Measurements from ENCODE around the gene FBXO33.
"Not testable (repeated sequence)": the region's sequence is repeated elsewhere in the genome, so short reads cannot be mapped to it uniquely, and the experiment has no call there.

The FBXO33 gene

DNA sequence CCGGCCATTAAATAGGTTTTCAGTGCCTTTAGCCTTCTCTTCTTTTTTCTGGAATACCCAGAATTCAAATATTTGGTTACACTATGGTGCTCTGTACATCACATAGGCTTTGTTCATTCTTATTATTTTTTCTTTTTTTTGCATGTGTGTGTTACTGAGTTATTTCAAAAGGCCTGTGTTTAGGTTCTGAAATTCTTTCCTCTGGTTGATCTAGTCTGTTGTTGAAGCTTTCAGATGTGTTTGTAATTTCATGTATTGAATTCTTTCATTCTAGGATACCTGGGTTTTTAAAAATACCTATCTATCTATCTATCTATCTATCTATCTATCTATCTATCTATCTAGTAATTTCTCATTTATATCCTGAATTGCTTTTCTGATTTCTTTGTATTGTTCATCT lies 66.9 kb downstream of the FBXO33 start:
- Histone ChIP-seq H3K27me3 (ENCODE audit: insufficient read depth, low read length, poor library complexity, severe bottlenecking) (no peaks in the 10 kb centered on the region), H3K4me2 (ENCODE audit: low read depth, low read length, poor library complexity, severe bottlenecking) (no peak overlapping the region), H2AFZ (ENCODE audit: low read length) (no peak overlapping the region), H3K9me2 (replicated peaks; ENCODE audit: low read depth, low read length) (no peaks in the 10 kb centered on the region), H3K9ac (ENCODE audit: low read depth, low read length, poor library complexity, severe bottlenecking) (no peak overlapping the region), H4K20me1 (ENCODE audit: insufficient read depth, low read length, poor library complexity, severe bottlenecking) (no peaks in the 10 kb centered on the region), H3K9me3 (ENCODE audit: insufficient read depth, low read depth, low read length) (0 out of 2 replicates have a peak, but pooled peaks cover 6% of the 10 kb centered on the region), H3F3A (ENCODE audit: low read depth) (no peaks in the 10 kb centered on the region), H3K4me3 (ENCODE audit: low read length, poor library complexity, severe bottlenecking) (no peak overlapping the region), H3K4me1 (ENCODE audit: insufficient read depth, low read length, poor library complexity, severe bottlenecking) (no peaks in the 10 kb centered on the region), H3K36me3 (ENCODE audit: insufficient read depth, low read length) (peaks cover 4% of the 10 kb centered on the region; the same call in 1 of the 2 replicates), H3K79me2 (ENCODE audit: insufficient read depth, low read length) (no peaks in the 10 kb centered on the region)
- no peak for TF ChIP-seq CTCF (conservative IDR thresholded peaks at IDR 0.05; ENCODE audit: low read length)
- TF ChIP-seq EZH2phosphoT487 (IDR thresholded peaks at IDR 0.05; ENCODE audit: borderline replicate concordance): no peak

DNA sequence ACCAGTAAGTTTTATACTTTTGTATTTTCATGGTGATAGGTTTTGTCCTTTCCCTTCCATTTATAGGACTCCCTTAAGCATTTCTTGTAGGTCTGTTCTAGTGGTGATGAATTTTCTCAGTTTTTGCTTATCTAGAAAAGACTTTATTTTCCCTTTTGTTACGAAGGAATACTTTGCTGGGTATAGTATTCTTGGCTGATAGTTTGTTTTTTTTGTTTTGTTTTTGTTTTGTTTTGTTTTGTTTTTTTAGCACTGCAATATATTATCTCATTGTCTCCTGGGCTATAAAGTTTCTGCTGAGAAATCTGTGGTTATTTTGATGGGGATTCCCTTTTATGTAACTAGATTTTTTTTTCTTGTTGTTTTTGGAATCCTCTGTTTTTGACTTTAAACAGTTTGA lies 67.7 kb downstream of the FBXO33 start:
- Histone ChIP-seq H3K4me3 (ENCODE audit: low read length, poor library complexity, severe bottlenecking) (no peak overlapping the region), H3K79me2 (ENCODE audit: insufficient read depth, low read length) (no peaks in the 10 kb centered on the region), H3K27me3 (ENCODE audit: insufficient read depth, low read length, poor library complexity, severe bottlenecking) (no peaks in the 10 kb centered on the region), H3K4me1 (ENCODE audit: insufficient read depth, low read length, poor library complexity, severe bottlenecking) (no peaks in the 10 kb centered on the region), H3F3A (ENCODE audit: low read depth) (no peaks in the 10 kb centered on the region), H3K9me3 (ENCODE audit: insufficient read depth, low read depth, low read length) (0 out of 2 replicates have a peak, but pooled peaks cover 6% of the 10 kb centered on the region), H3K9me2 (replicated peaks; ENCODE audit: low read depth, low read length) (no peaks in the 10 kb centered on the region), H3K9ac (ENCODE audit: low read depth, low read length, poor library complexity, severe bottlenecking) (no peak overlapping the region), H3K36me3 (ENCODE audit: insufficient read depth, low read length) (peaks cover 6% of the 10 kb centered on the region; the same call in 1 of the 2 replicates), H2AFZ (ENCODE audit: low read length) (no peak overlapping the region), H4K20me1 (ENCODE audit: insufficient read depth, low read length, poor library complexity, severe bottlenecking) (no peaks in the 10 kb centered on the region), H3K4me2 (ENCODE audit: low read depth, low read length, poor library complexity, severe bottlenecking) (no peak overlapping the region)
- no peak for TF ChIP-seq EZH2phosphoT487 (IDR thresholded peaks at IDR 0.05; ENCODE audit: borderline replicate concordance)
- no peak for TF ChIP-seq CTCF (conservative IDR thresholded peaks at IDR 0.05; ENCODE audit: low read length)

- H3K79me2 ChIP-seq (ENCODE audit: insufficient read depth, low read length); H3K9ac ChIP-seq (ENCODE audit: low read depth, low read length, poor library complexity, severe bottlenecking); H3K27me3 ChIP-seq (ENCODE audit: insufficient read depth, low read length, poor library complexity, severe bottlenecking); H3K9me3 ChIP-seq (ENCODE audit: insufficient read depth, low read depth, low read length); H2AFZ ChIP-seq (ENCODE audit: low read length); H3K36me3 ChIP-seq (ENCODE audit: insufficient read depth, low read length); H3F3A ChIP-seq (ENCODE audit: low read depth); H3K9me2 ChIP-seq (replicated peaks; ENCODE audit: low read depth, low read length); H3K4me1 ChIP-seq (ENCODE audit: insufficient read depth, low read length, poor library complexity, severe bottlenecking); H4K20me1 ChIP-seq (ENCODE audit: insufficient read depth, low read length, poor library complexity, severe bottlenecking); H3K4me3 ChIP-seq (ENCODE audit: low read length, poor library complexity, severe bottlenecking); H3K4me2 ChIP-seq (ENCODE audit: low read depth, low read length, poor library complexity, severe bottlenecking): not testable (repeated sequence)
Observed at GRCh38 chr14:39361556-39361955, 70.7 kb downstream of the FBXO33 start.

- Histone ChIP-seq H3F3A (ENCODE audit: low read depth) (no peaks in the 10 kb centered on the region), H3K79me2 (ENCODE audit: insufficient read depth, low read length) (no peaks in the 10 kb centered on the region), H3K36me3 (ENCODE audit: insufficient read depth, low read length) (peaks cover 8% of the 10 kb centered on the region; the same call in 1 of the 2 replicates), H3K27me3 (ENCODE audit: insufficient read depth, low read length, poor library complexity, severe bottlenecking) (no peaks in the 10 kb centered on the region), H3K4me2 (ENCODE audit: low read depth, low read length, poor library complexity, severe bottlenecking) (no peak overlapping the region), H3K4me1 (ENCODE audit: insufficient read depth, low read length, poor library complexity, severe bottlenecking) (no peaks in the 10 kb centered on the region), H3K9ac (ENCODE audit: low read depth, low read length, poor library complexity, severe bottlenecking) (no peak overlapping the region), H4K20me1 (ENCODE audit: insufficient read depth, low read length, poor library complexity, severe bottlenecking) (no peaks in the 10 kb centered on the region), H2AFZ (ENCODE audit: low read length) (no peak overlapping the region), H3K9me2 (replicated peaks; ENCODE audit: low read depth, low read length) (no peaks in the 10 kb centered on the region), H3K4me3 (ENCODE audit: low read length, poor library complexity, severe bottlenecking) (no peak overlapping the region), H3K9me3 (ENCODE audit: insufficient read depth, low read depth, low read length) (0 out of 2 replicates have a peak, but pooled peaks cover 6% of the 10 kb centered on the region)
- TF ChIP-seq EZH2phosphoT487 (IDR thresholded peaks at IDR 0.05; ENCODE audit: borderline replicate concordance): no peak
- TF ChIP-seq CTCF (conservative IDR thresholded peaks at IDR 0.05; ENCODE audit: low read length): no peak
Observed at GRCh38 chr14:39360316-39360715, 71.9 kb downstream of the FBXO33 start.

DNA sequence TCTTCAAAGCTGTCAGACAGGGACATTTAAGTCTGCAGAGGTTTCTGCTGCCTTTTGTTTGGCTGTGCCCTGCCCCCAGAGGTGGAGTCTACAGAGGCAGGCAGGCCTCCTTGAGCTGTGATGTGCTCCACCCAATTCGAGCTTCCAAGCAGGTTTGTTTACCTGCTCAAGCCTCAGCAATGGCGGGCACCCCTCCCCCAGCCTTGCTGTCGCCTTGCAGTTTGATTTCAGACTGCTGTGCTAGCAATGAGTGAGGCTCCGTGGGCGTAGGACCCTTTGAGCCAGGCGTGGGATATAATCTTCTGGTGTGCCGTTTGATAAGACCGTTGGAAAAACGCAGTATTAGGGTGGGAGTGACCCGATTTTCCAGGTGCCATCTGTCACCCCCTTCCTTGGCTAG lies 73.2 kb downstream of the FBXO33 start:
- H3F3A ChIP-seq (ENCODE audit: low read depth); H3K36me3 ChIP-seq (ENCODE audit: insufficient read depth, low read length); H3K4me1 ChIP-seq (ENCODE audit: insufficient read depth, low read length, poor library complexity, severe bottlenecking); H3K4me2 ChIP-seq (ENCODE audit: low read depth, low read length, poor library complexity, severe bottlenecking); H2AFZ ChIP-seq (ENCODE audit: low read length); H4K20me1 ChIP-seq (ENCODE audit: insufficient read depth, low read length, poor library complexity, severe bottlenecking); H3K9ac ChIP-seq (ENCODE audit: low read depth, low read length, poor library complexity, severe bottlenecking); H3K4me3 ChIP-seq (ENCODE audit: low read length, poor library complexity, severe bottlenecking); H3K9me3 ChIP-seq (ENCODE audit: insufficient read depth, low read depth, low read length); H3K9me2 ChIP-seq (replicated peaks; ENCODE audit: low read depth, low read length); H3K79me2 ChIP-seq (ENCODE audit: insufficient read depth, low read length); H3K27me3 ChIP-seq (ENCODE audit: insufficient read depth, low read length, poor library complexity, severe bottlenecking): not testable (repeated sequence)

Data from Loucy (cell line).